Left lung (tissue), 10 donors: ENCODE measurements around the gene DISC1. TPM values are rescaled to one million over a fixed set of nuclear protein-coding genes. Genes with fewer than 3 reads are reported as not detected.

Experiments
- ATAC-seq: fragments of 200-7000 bp; cut with Tn5 transposase; one replicate; pipeline ENCODE4 v1.9.1; 2020; ENCODE audit warnings: moderate library complexity
- DNase-seq, 4 donors: peaks; one replicate each; pipeline ENCODE4 v3.0.0-alpha.2; 2013 to 2020
- H3K27ac ChIP-seq, 2 donors: fragments of 200-600 bp; sonication (generic) in 1 of 2; one replicate each; pipeline versions ENCODE4 v1.5.0 to v1.8.0; 2020 to 2021
- H3K27me3 ChIP-seq, 2 donors: fragments of 200-600 bp; sonication (generic) in 1 of 2; one replicate each; pipeline versions ENCODE4 v1.5.0 to v1.8.0; 2020 to 2021
- H3K36me3 ChIP-seq, 2 donors: fragments of 200-600 bp; sonication (generic) in 1 of 2; one replicate each; pipeline versions ENCODE4 v1.5.0 to v1.8.0; 2020 to 2021
- H3K4me1 ChIP-seq, 2 donors: fragments of 200-600 bp; one replicate each; pipeline ENCODE4 v1.8.0; 2021
- H3K4me3 ChIP-seq, 2 donors: fragments of 200-600 bp; sonication (generic) in 1 of 2; one replicate each; pipeline versions ENCODE4 v1.5.0 to v1.8.0; 2020 to 2021; ENCODE audit warnings: mild to moderate bottlenecking in 1 of 2
- H3K9me3 ChIP-seq, 2 donors: fragments of 200-600 bp; sonication (generic) in 1 of 2; one replicate each; pipeline versions ENCODE4 v1.5.0 to v1.8.0; 2020 to 2021
- intact Hi-C, 2 donors: fragments of 100-400 bp; cut with DNase I; formaldehyde crosslinking; loops; one replicate each; pipeline versions ENCODE4 v1.11.2 to v1.14.2; 2022
- polyA plus RNA-seq, 6 donors: library from polyadenylated mRNA; unstranded; fragments of 120-200 nt; gene quantifications; one replicate each; pipeline ENCODE4 v1.2.1, GENCODE V29; 2013; ENCODE audit not compliant: insufficient read length in 6 of 6
- total RNA-seq, 2 donors: library from RNA; stranded (reverse); fragmentation: NEBNext Ultra II Directional; extraction: Animal tissue kit (Norgen Biotek cat#: 25700); gene quantifications; one replicate each; pipeline ENCODE4 v1.2.1, GENCODE V29; 2021
- TF ChIP-seq, protein P1 (sequence below), 2 donors: fragments of 200-600 bp; sonication (generic) in 1 of 2; IDR thresholded peaks; one replicate each; pipeline versions ENCODE4 v1.5.0 to v1.8.0; 2021; ENCODE audit warnings: antibody characterized with exemption in 2 of 2
- donor health status: DM: no; HTN: yes; CAD: no.
- donor health status: DM: no; HTN: no; CAD: no.

Gene DISC1
- total and polyA plus RNA-seq, 8 donors: 3.9 to 11.7 (median 10.5) TPM

DNA sequence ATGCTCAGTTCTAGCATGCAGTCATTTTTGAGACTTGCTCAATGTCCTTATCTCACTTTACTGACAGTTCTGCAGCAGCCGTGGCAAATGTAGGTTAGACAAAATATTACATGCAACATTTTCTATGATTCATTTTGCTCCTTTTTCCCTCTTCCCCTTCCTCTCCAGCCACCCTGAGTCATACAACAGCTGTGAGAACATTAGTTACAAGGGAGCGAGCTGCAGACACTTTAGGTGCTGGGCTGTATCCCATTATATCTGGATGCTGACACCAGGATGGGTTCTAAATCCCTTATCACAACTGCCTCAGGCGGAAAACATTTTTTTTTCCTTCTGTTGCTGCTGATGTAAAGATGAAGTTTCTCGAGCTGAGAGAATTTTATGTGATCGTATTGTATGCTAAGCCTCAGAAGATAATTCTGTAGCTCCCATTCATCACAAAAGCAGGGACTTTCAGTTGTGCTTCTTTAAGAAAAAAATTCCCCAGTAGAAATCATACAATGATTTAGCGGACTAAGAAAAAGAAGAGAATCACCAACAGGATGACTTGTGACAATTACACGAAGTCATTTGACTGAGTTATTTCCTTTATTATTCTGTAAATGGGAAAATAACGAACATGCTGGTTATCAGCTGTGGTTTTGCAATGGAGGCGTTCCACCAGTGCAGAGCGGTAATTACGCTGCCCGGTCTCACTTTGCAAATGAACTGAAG, 345.0 kb downstream of the DISC1 start:
- Histone ChIP-seq H3K4me3 (no peak overlapping the region), H3K9me3 (no peaks in the 10 kb centered on the region), H3K4me1 (peaks cover 0 to 12% of the 10 kb centered on the region in 2 donors), H3K36me3 (no peaks in the 10 kb centered on the region), H3K27ac (no peak overlapping the region), H3K27me3 (no peaks in the 10 kb centered on the region)
- ATAC-seq: peak; percentile 69
- no peak for DNase-seq
- TF ChIP-seq, protein P1, sequence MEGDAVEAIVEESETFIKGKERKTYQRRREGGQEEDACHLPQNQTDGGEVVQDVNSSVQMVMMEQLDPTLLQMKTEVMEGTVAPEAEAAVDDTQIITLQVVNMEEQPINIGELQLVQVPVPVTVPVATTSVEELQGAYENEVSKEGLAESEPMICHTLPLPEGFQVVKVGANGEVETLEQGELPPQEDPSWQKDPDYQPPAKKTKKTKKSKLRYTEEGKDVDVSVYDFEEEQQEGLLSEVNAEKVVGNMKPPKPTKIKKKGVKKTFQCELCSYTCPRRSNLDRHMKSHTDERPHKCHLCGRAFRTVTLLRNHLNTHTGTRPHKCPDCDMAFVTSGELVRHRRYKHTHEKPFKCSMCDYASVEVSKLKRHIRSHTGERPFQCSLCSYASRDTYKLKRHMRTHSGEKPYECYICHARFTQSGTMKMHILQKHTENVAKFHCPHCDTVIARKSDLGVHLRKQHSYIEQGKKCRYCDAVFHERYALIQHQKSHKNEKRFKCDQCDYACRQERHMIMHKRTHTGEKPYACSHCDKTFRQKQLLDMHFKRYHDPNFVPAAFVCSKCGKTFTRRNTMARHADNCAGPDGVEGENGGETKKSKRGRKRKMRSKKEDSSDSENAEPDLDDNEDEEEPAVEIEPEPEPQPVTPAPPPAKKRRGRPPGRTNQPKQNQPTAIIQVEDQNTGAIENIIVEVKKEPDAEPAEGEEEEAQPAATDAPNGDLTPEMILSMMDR (IDR thresholded peaks at IDR 0.05): no peak
- intact Hi-C loops: no loop called here

DNA sequence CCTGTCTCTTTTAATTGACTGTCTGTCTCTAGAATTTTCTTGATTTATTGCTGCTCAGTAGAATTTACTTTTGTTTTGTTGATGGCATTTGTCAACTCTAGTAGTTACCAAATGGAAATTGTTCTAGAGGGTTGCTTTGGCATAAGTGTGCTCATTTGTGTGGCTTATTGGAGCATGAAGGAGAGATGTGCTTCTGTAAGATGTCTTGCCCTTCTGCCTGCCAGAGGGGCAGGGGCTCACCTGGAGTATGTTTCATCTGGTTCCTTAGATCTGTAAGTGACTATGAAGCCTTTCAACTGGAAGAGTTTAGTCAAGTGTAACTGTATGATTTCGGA, 345.5 kb downstream of the DISC1 start:
- Histone ChIP-seq H3K27ac (no peak overlapping the region), H3K4me1 (peaks cover 0 to 12% of the 10 kb centered on the region in 2 donors), H3K4me3 (no peak overlapping the region), H3K9me3 (peaks cover 0 to 3% of the 10 kb centered on the region in 2 donors), H3K36me3 (no peaks in the 10 kb centered on the region), H3K27me3 (no peaks in the 10 kb centered on the region)
- ATAC-seq: no peak
- no peak for DNase-seq
- TF ChIP-seq, protein P1 (IDR thresholded peaks at IDR 0.05): no peak
- intact Hi-C loops: no loop called here

DNA sequence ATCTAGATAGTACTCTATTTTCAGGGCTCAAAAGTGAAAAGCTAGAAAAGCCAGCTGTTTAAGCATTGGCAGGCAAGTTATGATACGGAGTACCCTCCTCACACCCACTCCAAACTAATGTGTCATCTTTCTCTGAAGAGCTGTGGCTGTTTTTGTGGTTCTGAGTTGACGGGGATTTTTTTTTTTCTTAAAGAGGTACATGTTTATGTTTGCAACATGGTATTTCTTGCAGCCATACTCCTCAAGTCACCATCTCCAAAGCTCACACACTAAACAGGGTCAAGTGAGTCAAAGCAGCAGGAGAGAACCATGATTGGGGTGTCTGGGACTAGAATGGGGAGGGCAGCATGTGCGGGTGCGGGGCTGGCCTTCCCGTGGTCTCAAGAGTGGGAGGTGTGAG, 347.2 kb downstream of the DISC1 start:
- peaks cover 0 to 12% of the 10 kb centered on the region in 2 donors for H3K4me1 ChIP-seq
- H3K27me3 ChIP-seq: no peaks in the 10 kb centered on the region
- no peak overlapping the region for H3K27ac ChIP-seq
- DNase-seq (no peak), ATAC-seq (no peak)
- H3K9me3 ChIP-seq: peaks cover 0 to 6% of the 10 kb centered on the region in 2 donors
- H3K4me3 ChIP-seq: no peak overlapping the region
- H3K36me3 ChIP-seq: no peaks in the 10 kb centered on the region
- intact Hi-C loops: no loop called here
- TF ChIP-seq, protein P1 (IDR thresholded peaks at IDR 0.05): no peak

DNA sequence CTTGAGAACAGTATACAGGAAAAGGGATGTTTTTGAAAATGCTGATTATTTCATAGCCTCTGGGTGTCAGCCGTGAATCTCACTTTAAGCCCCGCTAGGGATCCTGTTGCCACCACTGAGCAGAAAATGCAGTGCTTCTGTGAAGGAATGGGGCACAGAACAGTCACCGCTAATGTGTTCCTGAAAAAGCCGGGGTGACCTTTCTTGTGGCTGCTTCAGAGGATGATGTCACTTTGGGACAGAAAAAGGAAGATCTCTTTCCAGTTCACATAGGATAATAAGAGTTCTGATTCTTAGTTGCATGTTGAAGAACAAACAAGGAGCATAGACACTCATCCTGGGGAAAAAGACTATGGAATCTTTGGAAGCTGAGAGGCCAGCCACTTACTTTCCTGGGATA, 349.6 kb downstream of the DISC1 start:
- Histone ChIP-seq H3K36me3 (no peaks in the 10 kb centered on the region), H3K27ac (no peak overlapping the region), H3K9me3 (peaks cover 0 to 6% of the 10 kb centered on the region in 2 donors), H3K4me1 (peaks cover 0 to 2% of the 10 kb centered on the region in 2 donors), H3K27me3 (no peaks in the 10 kb centered on the region), H3K4me3 (no peak overlapping the region)
- DNase-seq: no peak
- ATAC-seq: no peak
- intact Hi-C loops: no loop called here
- TF ChIP-seq, protein P1 (IDR thresholded peaks at IDR 0.05): no peak

DNA sequence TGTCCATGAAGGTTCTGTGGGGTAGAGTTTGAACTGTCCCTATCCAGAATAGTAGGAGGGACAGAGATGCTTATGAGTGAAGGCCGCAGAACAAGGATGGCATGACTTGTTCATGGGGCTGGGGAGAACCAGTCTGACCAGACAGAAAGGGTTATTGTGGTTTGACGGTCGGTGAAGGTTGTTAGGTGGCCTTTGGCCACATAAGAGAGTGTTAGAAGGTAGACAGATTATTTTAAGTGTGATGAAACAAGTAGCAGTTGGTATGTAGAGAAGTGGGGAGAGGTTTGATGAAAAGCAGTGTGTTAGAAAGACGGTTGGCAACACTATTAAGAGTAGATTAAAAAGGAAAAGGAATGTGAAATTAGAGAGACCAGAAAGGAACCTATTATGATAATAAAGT, 355.1 kb downstream of the DISC1 start:
- no peak overlapping the region for H3K4me3 ChIP-seq
- no peaks in the 10 kb centered on the region for H3K36me3 ChIP-seq
- no peaks in the 10 kb centered on the region for H3K4me1 ChIP-seq
- TF ChIP-seq, protein P1 (IDR thresholded peaks at IDR 0.05): no peak
- ATAC-seq (no peak), DNase-seq (no peak)
- no peak overlapping the region for H3K27ac ChIP-seq
- intact Hi-C loops: no loop called here
- H3K9me3 ChIP-seq: peaks cover 0 to 6% of the 10 kb centered on the region in 2 donors
- H3K27me3 ChIP-seq: no peaks in the 10 kb centered on the region
